ENCODE results near the gene CLEC18B.
"Not testable (repeated sequence)": the region's sequence is repeated elsewhere in the genome, so short reads cannot be mapped to it uniquely, and the experiment has no call there.

CLEC18B gene

GRCh38 chr16:74413485-74413884, 7.8 kb downstream of the CLEC18B start:
- not testable (repeated sequence) for H3K4me1 ChIP-seq (ENCODE audit: control insufficient read depth in 1 of 2, insufficient read depth in 2 of 2, low read length in 2 of 2); H3K9me3 ChIP-seq (ENCODE audit: control insufficient read depth in 1 of 2, low read length in 2 of 2); H3K36me3 ChIP-seq (ENCODE audit: control insufficient read depth in 1 of 2, insufficient read depth in 2 of 2, low read length in 2 of 2); H3K4me3 ChIP-seq (ENCODE audit: low read depth in 1 of 2, low read length in 2 of 2); H3K27me3 ChIP-seq (ENCODE audit: low read depth, low read length); H3K27ac ChIP-seq (ENCODE audit: low read length)

GRCh38 chr16:74412775-74413390, 8.4 kb downstream of the CLEC18B start:
- H3K4me1 ChIP-seq (ENCODE audit: control insufficient read depth in 1 of 2, insufficient read depth in 2 of 2, low read length in 2 of 2); H3K9me3 ChIP-seq (ENCODE audit: control insufficient read depth in 1 of 2, low read length in 2 of 2); H3K27me3 ChIP-seq (ENCODE audit: low read depth, low read length); H3K36me3 ChIP-seq (ENCODE audit: control insufficient read depth in 1 of 2, insufficient read depth in 2 of 2, low read length in 2 of 2); H3K27ac ChIP-seq (ENCODE audit: low read length); H3K4me3 ChIP-seq (ENCODE audit: low read depth in 1 of 2, low read length in 2 of 2): not testable (repeated sequence)

- not testable (repeated sequence) for H3K36me3 ChIP-seq (ENCODE audit: control insufficient read depth in 1 of 2, insufficient read depth in 2 of 2, low read length in 2 of 2); H3K4me3 ChIP-seq (ENCODE audit: low read depth in 1 of 2, low read length in 2 of 2); H3K27ac ChIP-seq (ENCODE audit: low read length); H3K4me1 ChIP-seq (ENCODE audit: control insufficient read depth in 1 of 2, insufficient read depth in 2 of 2, low read length in 2 of 2); H3K9me3 ChIP-seq (ENCODE audit: control insufficient read depth in 1 of 2, low read length in 2 of 2); H3K27me3 ChIP-seq (ENCODE audit: low read depth, low read length)
These were observed 9.0 kb downstream of the CLEC18B start for GRCh38 chr16:74412138-74412774.

- not testable (repeated sequence) for H3K4me3 ChIP-seq (ENCODE audit: low read depth in 1 of 2, low read length in 2 of 2); H3K27me3 ChIP-seq (ENCODE audit: low read depth, low read length); H3K9me3 ChIP-seq (ENCODE audit: control insufficient read depth in 1 of 2, low read length in 2 of 2); H3K36me3 ChIP-seq (ENCODE audit: control insufficient read depth in 1 of 2, insufficient read depth in 2 of 2, low read length in 2 of 2); H3K4me1 ChIP-seq (ENCODE audit: control insufficient read depth in 1 of 2, insufficient read depth in 2 of 2, low read length in 2 of 2); H3K27ac ChIP-seq (ENCODE audit: low read length)
These were observed 10.3 kb downstream of the CLEC18B start for GRCh38 chr16:74410981-74411380.

GRCh38 chr16:74410057-74410957, 11.0 kb downstream of the CLEC18B start:
- H3K4me1 ChIP-seq (ENCODE audit: control insufficient read depth in 1 of 2, insufficient read depth in 2 of 2, low read length in 2 of 2); H3K9me3 ChIP-seq (ENCODE audit: control insufficient read depth in 1 of 2, low read length in 2 of 2); H3K27ac ChIP-seq (ENCODE audit: low read length); H3K4me3 ChIP-seq (ENCODE audit: low read depth in 1 of 2, low read length in 2 of 2); H3K27me3 ChIP-seq (ENCODE audit: low read depth, low read length); H3K36me3 ChIP-seq (ENCODE audit: control insufficient read depth in 1 of 2, insufficient read depth in 2 of 2, low read length in 2 of 2): not testable (repeated sequence)

GRCh38 chr16:74409185-74409981, 11.9 kb downstream of the CLEC18B start:
- not testable (repeated sequence) for H3K4me1 ChIP-seq (ENCODE audit: control insufficient read depth in 1 of 2, insufficient read depth in 2 of 2, low read length in 2 of 2); H3K36me3 ChIP-seq (ENCODE audit: control insufficient read depth in 1 of 2, insufficient read depth in 2 of 2, low read length in 2 of 2)

GRCh38 chr16:74407362-74407705, 13.9 kb downstream of the CLEC18B start:
- not testable (repeated sequence) for H3K27ac ChIP-seq (ENCODE audit: low read length); H3K4me1 ChIP-seq (ENCODE audit: control insufficient read depth in 1 of 2, insufficient read depth in 2 of 2, low read length in 2 of 2); H3K36me3 ChIP-seq (ENCODE audit: control insufficient read depth in 1 of 2, insufficient read depth in 2 of 2, low read length in 2 of 2); H3K27me3 ChIP-seq (ENCODE audit: low read depth, low read length); H3K9me3 ChIP-seq (ENCODE audit: control insufficient read depth in 1 of 2, low read length in 2 of 2)
- H3K4me3 ChIP-seq (ENCODE audit: low read depth in 1 of 2, low read length in 2 of 2), result peak overlapping the region in 1 of 2 donors; percentile 52

More at GRCh38 chr16:74409185-74409981, 11.9 kb downstream of the CLEC18B start:
- not testable (repeated sequence) for H3K9me3 ChIP-seq (ENCODE audit: control insufficient read depth in 1 of 2, low read length in 2 of 2); H3K27me3 ChIP-seq (ENCODE audit: low read depth, low read length); H3K27ac ChIP-seq (ENCODE audit: low read length); H3K4me3 ChIP-seq (ENCODE audit: low read depth in 1 of 2, low read length in 2 of 2)

- H3K36me3 ChIP-seq (ENCODE audit: control insufficient read depth in 1 of 2, insufficient read depth in 2 of 2, low read length in 2 of 2); H3K27ac ChIP-seq (ENCODE audit: low read length); H3K9me3 ChIP-seq (ENCODE audit: control insufficient read depth in 1 of 2, low read length in 2 of 2); H3K4me1 ChIP-seq (ENCODE audit: control insufficient read depth in 1 of 2, insufficient read depth in 2 of 2, low read length in 2 of 2); H3K27me3 ChIP-seq (ENCODE audit: low read depth, low read length): not testable (repeated sequence)
- H3K4me3 ChIP-seq (ENCODE audit: low read depth in 1 of 2, low read length in 2 of 2), result peak overlapping the region in 1 of 2 donors; percentile 52
These were observed 14.5 kb downstream of the CLEC18B start for GRCh38 chr16:74406600-74407361.

- not testable (repeated sequence) for H3K4me1 ChIP-seq (ENCODE audit: control insufficient read depth in 1 of 2, insufficient read depth in 2 of 2, low read length in 2 of 2); H3K27me3 ChIP-seq (ENCODE audit: low read depth, low read length); H3K27ac ChIP-seq (ENCODE audit: low read length); H3K36me3 ChIP-seq (ENCODE audit: control insufficient read depth in 1 of 2, insufficient read depth in 2 of 2, low read length in 2 of 2); H3K4me3 ChIP-seq (ENCODE audit: low read depth in 1 of 2, low read length in 2 of 2); H3K9me3 ChIP-seq (ENCODE audit: control insufficient read depth in 1 of 2, low read length in 2 of 2)
These were observed 16.9 kb downstream of the CLEC18B start for GRCh38 chr16:74404148-74404933.

- not testable (repeated sequence) for H3K4me3 ChIP-seq (ENCODE audit: low read depth in 1 of 2, low read length in 2 of 2); H3K9me3 ChIP-seq (ENCODE audit: control insufficient read depth in 1 of 2, low read length in 2 of 2); H3K27ac ChIP-seq (ENCODE audit: low read length); H3K36me3 ChIP-seq (ENCODE audit: control insufficient read depth in 1 of 2, insufficient read depth in 2 of 2, low read length in 2 of 2); H3K4me1 ChIP-seq (ENCODE audit: control insufficient read depth in 1 of 2, insufficient read depth in 2 of 2, low read length in 2 of 2); H3K27me3 ChIP-seq (ENCODE audit: low read depth, low read length)
These were observed 21.0 kb downstream of the CLEC18B start for GRCh38 chr16:74400238-74400637.
